Nephron progenitor cell (in vitro differentiated cells): ENCODE data around the gene GLS2.

Experiments used
- DNase-seq: peaks from one replicate; pipeline ENCODE4 v3.0.0; 2021
- H3K27ac Mint-ChIP-seq: 2 replicates; pipeline ENCODE4 v1.8.0; 2021; ENCODE audit warnings: mild to moderate bottlenecking, moderate library complexity, mixed read lengths
- H3K27me3 Mint-ChIP-seq: 2 replicates; pipeline ENCODE4 v1.8.0; 2021; ENCODE audit warnings: mild to moderate bottlenecking, low read depth, mixed read lengths; ENCODE audit not compliant: poor library complexity
- H3K36me3 Mint-ChIP-seq: 2 replicates; pipeline ENCODE4 v1.8.0; 2021; ENCODE audit warnings: low read depth, mixed read lengths
- H3K4me1 Mint-ChIP-seq: 2 replicates; pipeline ENCODE4 v1.8.0; 2021; ENCODE audit warnings: mixed read lengths
- H3K4me3 Mint-ChIP-seq: 2 replicates; pipeline ENCODE4 v1.8.0; 2021; ENCODE audit warnings: mild to moderate bottlenecking, moderate library complexity, mixed read lengths
- H3K9me3 Mint-ChIP-seq: 2 replicates; pipeline ENCODE4 v1.8.0; 2021; ENCODE audit warnings: mild to moderate bottlenecking, moderate library complexity, mixed read lengths
- CTCF ChIP-seq: fragments of 200-600 bp; sonication (generic); IDR thresholded peaks from 2 replicates; pipeline ENCODE4 v1.5.0; 2021; ENCODE audit warnings: antibody characterized with exemption

The GLS2 gene

DNA sequence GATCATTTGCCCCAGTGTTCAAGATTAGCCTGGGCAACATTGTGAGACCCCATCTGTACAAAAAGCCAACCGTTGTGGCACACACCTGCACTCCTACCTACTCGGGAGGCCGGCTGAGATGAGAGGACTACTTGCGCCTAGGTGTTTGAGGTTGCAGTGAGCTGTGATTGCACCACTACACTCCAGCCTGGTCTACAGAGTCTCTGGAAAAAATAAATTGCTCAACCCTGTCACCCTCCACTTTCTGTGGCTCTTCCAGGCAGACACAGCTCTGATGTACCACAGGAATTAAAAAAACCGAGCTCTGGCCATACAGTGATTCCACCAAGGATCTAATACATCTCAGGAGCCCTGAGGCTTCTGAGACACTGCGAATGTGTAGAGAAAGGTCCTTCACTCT, 53.1 kb downstream of the GLS2 start:
- H3K4me1 Mint-ChIP-seq: peaks cover 8% of the 10 kb centered on the region
- H3K36me3 Mint-ChIP-seq: peaks cover 37% of the 10 kb centered on the region
- no peak overlapping the region for H3K4me3 Mint-ChIP-seq
- no peak for TF ChIP-seq CTCF
- no peaks in the 10 kb centered on the region for H3K27me3 Mint-ChIP-seq
- H3K27ac Mint-ChIP-seq: peak overlapping the region; percentile 32
- no peaks in the 10 kb centered on the region for H3K9me3 Mint-ChIP-seq
- no peak for DNase-seq

DNA sequence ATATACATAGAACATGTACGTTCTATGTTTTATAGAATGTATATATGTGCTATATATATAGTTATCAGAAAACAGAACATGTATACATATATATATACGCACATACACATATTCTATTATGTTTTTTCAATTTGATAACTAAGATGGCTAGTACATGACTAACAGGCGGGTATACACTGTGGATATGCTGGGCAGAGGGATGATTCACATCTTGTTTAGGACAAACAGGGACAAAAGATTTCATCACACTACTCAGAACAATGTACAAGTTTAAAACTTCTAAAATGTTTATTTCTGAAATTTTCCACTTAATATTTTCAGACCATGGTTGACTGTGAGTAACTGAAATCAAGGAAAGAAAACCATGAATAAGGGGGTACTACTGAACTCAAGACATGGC, 56.1 kb downstream of the GLS2 start:
- DNase-seq: no peak
- Mint-ChIP-seq H3K4me1 (no peaks in the 10 kb centered on the region), H3K4me3 (no peak overlapping the region), H3K27me3 (peaks cover 3% of the 10 kb centered on the region), H3K9me3 (no peaks in the 10 kb centered on the region), H3K36me3 (peaks cover 50% of the 10 kb centered on the region), H3K27ac (no peak overlapping the region)
- no peak for TF ChIP-seq CTCF

DNA sequence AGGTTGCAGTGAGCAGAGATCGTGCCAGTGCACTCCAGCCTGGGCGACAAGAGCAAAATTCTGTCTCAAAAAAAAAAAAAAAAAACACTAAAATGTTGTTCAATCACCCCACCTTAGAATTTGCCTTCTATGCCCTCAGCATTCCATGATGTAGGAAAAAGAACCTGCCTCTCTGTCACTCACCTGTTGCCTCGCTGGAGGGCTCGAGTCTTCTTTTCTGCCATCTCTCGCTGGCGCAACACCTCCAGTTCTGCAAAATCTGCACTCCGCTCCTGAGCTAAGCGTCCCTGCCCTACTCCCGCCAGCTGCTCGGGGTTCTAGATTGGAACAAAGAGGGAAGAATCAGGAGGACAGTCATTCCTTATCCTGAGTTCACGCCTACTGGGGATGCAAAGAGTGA, 56.7 kb downstream of the GLS2 start:
- Mint-ChIP-seq H3K36me3 (peaks cover 46% of the 10 kb centered on the region), H3K27me3 (peaks cover 3% of the 10 kb centered on the region), H3K4me3 (no peak overlapping the region), H3K27ac (no peak overlapping the region), H3K9me3 (no peaks in the 10 kb centered on the region), H3K4me1 (no peaks in the 10 kb centered on the region)
- no peak for DNase-seq
- no peak for TF ChIP-seq CTCF

DNA sequence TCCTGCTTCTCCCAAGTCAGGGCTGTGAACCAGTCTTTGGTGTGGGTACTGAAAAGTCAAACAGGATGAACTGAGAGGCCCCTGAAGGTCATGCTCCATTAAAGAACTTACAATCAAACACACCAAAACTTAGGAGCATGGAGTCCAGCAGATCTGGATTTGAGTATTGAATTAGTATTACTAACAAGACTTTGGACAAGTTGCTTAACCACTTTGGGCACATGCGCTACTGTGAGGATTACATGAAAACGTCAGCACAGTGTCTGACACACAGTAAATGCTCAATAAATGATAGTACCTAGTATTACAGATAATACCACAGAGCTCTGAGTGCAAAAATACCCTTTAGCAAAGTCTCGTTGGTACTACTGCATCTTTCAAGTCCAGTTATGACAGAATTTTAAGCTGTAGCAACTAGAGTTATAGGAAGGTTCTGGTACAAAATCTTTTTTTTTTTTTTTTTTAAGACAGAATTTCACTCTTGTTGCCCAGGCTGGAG, 62.0 kb downstream of the GLS2 start:
- no peaks in the 10 kb centered on the region for H3K4me1 Mint-ChIP-seq
- peaks cover 3% of the 10 kb centered on the region for H3K27me3 Mint-ChIP-seq
- peaks cover 46% of the 10 kb centered on the region for H3K36me3 Mint-ChIP-seq
- H3K4me3 Mint-ChIP-seq: no peak overlapping the region
- DNase-seq: no peak
- H3K9me3 Mint-ChIP-seq: no peaks in the 10 kb centered on the region
- TF ChIP-seq CTCF: no peak
- no peak overlapping the region for H3K27ac Mint-ChIP-seq

- no peaks in the 10 kb centered on the region for H3K9me3 Mint-ChIP-seq
- no peak overlapping the region for H3K27ac Mint-ChIP-seq
- H3K36me3 Mint-ChIP-seq: peaks cover 49% of the 10 kb centered on the region
- H3K4me3 Mint-ChIP-seq: no peak overlapping the region
- no peak for DNase-seq
- no peaks in the 10 kb centered on the region for H3K4me1 Mint-ChIP-seq
- peaks cover 3% of the 10 kb centered on the region for H3K27me3 Mint-ChIP-seq
- no peak for TF ChIP-seq CTCF
These were observed 62.8 kb downstream of the GLS2 start for GRCh38 chr12:56425193-56425592.
